GM12891 (cell line): Measurements from ENCODE around the gene COL25A1.

Experiments used
- PAX5 ChIP-seq: IDR thresholded peaks from 2 replicates; pipeline ENCODE4 v1.6.1; 2011; ENCODE audit warnings: low read length, moderate library complexity, mild to moderate bottlenecking; ENCODE audit not compliant: insufficient read depth, severe bottlenecking
- POLR2A ChIP-seq: IDR thresholded peaks from 2 replicates; pipeline ENCODE4 v1.6.1; 2011; ENCODE audit warnings: low read depth, low read length, control low read depth
- POLR2AphosphoS5 ChIP-seq: IDR thresholded peaks from 2 replicates; pipeline ENCODE4 v1.6.1; 2011; ENCODE audit warnings: low read depth, low read length, control low read depth
- POU2F2 ChIP-seq: IDR thresholded peaks from 2 replicates; pipeline ENCODE4 v1.6.1; 2011; ENCODE audit warnings: low read depth, mild to moderate bottlenecking, control low read depth, low read length, moderate library complexity
- SPI1 ChIP-seq: IDR thresholded peaks from 2 replicates; pipeline ENCODE4 v1.6.1; 2011; ENCODE audit warnings: low read depth, low read length, control low read depth
- TAF1 ChIP-seq: IDR thresholded peaks from 2 replicates; pipeline ENCODE4 v1.6.1; 2011; ENCODE audit warnings: low read depth, low read length, control low read depth

DNA sequence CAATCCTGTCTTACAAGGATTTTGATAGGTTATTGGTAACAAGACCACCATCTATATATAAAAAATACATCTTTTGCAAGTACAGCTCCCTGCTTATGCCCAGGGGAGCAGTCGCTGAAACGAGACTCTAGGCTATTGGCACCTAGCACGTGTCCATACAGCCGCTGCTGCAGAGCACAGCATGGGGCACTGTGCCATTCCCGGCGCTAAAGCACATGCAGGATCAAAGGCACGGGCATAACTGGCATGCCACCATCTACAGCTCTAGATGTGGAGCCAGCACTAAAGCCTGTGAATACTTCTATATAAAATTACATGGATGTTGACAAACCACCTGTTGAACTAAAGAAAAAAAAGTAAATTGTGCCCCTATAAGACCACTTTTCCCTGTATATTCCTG, 144.8 kb downstream of the COL25A1 start:
- TF ChIP-seq POLR2A (no peak), POU2F2 (no peak), SPI1 (no peak), POLR2AphosphoS5 (no peak), TAF1 (no peak), PAX5 (no peak)
